GM21576 (cell line): ENCODE results near the gene HNRNPD.
A peak's percentile ranks its signal among the peaks of the same experiment; 100 is the strongest.
"Not testable (repeated sequence)": the region's sequence is repeated elsewhere in the genome, so short reads cannot be mapped to it uniquely, and the experiment has no call there.

Experiments
- ATAC-seq: cut with Tn5 transposase; IDR thresholded peaks from one replicate; pipeline ENCODE4 v1.9.1; 2021; ENCODE audit warnings: mild to moderate bottlenecking, moderate library complexity; ENCODE audit not compliant: unreplicated experiment

Gene HNRNPD, protein sequence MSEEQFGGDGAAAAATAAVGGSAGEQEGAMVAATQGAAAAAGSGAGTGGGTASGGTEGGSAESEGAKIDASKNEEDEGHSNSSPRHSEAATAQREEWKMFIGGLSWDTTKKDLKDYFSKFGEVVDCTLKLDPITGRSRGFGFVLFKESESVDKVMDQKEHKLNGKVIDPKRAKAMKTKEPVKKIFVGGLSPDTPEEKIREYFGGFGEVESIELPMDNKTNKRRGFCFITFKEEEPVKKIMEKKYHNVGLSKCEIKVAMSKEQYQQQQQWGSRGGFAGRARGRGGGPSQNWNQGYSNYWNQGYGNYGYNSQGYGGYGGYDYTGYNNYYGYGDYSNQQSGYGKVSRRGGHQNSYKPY

DNA sequence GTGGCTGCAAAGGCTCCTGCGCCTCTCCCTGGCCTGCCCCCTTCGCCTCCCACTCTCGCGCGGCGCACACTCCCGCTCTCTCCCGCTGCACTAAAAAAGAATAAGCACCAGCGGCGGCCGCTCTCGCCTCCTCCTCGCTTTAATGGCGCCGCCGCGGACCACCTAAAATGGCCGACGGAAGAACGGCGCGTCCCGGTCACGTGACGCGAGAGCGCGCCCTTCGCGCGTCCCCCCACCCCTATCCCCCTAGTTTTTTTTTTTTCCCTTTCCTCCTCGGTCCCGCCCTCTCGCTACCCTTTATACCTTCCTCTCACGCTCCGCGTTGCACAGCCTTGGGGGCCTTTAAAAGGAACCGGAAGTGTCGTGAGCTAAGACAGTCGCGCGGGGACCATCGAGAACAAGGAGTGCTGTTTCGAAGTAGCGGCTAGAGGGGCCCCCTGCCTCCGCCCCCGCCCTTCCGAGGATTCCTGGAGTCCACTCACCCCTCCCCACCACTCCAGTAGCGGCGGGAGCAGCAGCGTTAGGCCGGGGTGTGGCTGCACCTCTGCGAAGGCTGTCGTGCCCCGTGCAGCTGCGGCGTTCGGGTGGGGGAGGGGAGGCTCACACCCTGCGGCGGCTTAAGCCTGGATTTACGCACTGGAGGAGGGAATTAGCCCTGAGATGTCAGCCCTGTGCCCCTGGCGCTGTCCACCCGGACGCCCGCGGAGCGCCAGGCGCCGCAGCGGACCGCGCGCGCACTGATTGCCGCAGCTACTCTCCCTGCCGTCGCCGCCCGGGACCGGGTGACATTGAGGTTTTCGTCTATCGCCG is at the start of gene HNRNPD:
Gene HNRNPD (minus strand): TSS at position 176 of the 810 bp plus-strand sequence. CDS start 313 bp downstream, outside the sequence.
- peak; percentile 90 for ATAC-seq

- ATAC-seq: no peak
These were observed 48.8 kb upstream of the HNRNPD start for GRCh38 chr4:82422616-82423015.

DNA sequence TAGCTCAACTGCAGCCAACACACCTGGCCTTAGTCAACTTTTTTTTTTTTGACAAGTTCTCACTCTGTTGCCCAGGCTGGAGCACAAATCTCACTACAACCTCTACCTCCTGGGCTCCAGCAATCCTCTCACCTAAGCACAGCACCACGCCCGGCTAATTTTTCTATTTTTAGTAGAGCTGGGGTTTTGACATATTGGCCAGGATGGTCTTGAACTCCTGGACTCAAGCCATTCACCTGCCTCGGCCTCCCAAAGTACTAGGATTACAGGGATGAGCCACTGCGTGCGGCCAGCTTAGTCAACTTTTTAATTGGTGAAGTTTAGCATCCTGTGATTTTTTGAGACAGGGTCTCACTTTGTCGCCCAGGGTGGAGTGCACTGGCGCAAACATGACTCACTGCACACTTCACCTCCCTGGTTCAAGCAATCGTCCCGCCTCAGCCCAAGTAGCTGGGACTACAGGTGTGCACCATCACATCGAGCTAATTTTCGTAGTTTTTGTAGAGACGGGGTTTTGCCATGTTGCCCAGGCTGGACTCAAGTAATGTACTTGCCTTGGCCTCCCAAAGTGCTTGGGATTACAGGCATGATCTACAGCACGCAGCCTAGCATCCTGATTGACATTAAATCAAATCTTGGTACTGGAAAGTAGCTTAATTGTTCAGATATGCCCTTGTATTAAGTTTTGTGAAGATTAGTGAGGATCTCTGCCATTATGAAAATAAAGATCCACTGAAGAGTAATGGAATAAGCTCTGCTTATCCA is 48.2 kb upstream of the HNRNPD start:
- no peak for ATAC-seq

- no peak for ATAC-seq
These were observed 45.7 kb upstream of the HNRNPD start for GRCh38 chr4:82419451-82419850.

GRCh38 chr4:82415922-82416365 is 42.2 kb upstream of the HNRNPD start:
- no peak for ATAC-seq

- not testable (repeated sequence) for ATAC-seq
These were observed 41.3 kb upstream of the HNRNPD start for GRCh38 chr4:82415061-82415460.

- no peak for ATAC-seq
These were observed 29.9 kb upstream of the HNRNPD start for GRCh38 chr4:82403725-82404124.

DNA sequence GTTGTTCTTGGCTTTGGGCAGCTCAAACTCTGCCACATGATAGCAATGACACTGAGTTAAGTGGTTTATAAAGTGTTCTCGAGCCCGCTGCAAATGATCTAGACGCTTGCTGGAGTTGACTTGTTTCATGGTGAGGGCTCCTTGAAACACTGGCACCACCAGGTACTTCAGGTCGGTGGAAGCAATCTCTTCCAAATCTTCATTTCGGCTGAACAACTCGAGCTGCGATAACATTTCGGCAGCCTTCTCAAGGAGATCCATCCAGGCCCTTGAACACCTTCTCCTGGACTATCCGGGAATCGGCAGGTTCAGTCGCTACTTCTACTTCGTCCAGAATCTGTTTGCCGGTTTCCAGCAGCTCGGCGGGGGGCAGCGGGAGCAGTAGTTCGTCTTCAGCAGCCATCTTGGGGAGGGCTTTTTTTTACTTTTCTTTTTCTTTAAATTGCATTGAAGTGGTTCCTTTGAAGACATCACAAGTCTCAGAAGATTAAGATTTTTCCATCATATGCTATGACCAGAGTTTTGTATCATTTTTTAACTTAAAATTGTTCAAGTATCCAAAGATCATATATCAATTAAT is 28.5 kb upstream of the HNRNPD start:
- ATAC-seq: no peak

- no peak for ATAC-seq
These were observed 27.8 kb upstream of the HNRNPD start for GRCh38 chr4:82401600-82401999.

DNA sequence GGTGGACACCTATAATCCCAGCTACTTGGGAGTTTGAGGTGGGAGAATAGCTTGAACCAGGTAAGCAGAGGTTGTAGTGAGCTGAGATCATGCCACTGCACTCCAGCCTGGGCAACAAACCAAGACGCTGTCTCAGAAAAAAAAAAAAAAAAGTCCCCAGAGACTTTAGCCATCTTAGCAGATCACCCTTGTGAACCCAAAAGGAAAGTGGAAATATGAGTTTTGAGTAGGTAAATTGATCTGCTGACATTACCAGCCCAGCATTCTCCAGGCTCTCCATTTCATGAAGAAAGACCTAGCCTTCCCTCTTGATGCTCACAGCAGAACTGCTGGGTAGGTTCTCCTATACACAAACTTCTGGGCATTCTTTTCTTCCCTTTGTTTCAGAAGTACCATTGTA is 24.5 kb upstream of the HNRNPD start:
- ATAC-seq: no peak

GRCh38 chr4:82397527-82397926 is 23.7 kb upstream of the HNRNPD start:
- ATAC-seq: no peak

DNA sequence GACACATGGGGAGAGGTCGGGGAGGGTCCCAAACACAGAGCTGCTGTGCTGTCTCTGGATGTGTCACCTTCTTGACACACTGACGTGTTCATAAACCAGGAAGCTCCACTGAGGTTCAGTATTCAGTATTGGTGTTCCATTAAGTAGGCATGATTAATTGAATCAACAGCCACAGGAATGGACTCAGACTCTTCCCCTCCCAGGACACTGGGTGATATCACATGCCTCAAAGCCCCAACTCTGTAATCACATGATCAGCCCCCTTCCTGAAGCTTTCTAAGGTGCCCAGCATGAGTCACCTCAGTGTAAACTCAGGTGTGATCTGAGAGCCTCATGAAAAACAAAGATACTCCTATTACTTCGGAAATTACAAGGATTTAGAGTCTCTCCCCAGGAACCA is 21.1 kb upstream of the HNRNPD start:
- ATAC-seq: no peak

- not testable (repeated sequence) for ATAC-seq
These were observed 16.3 kb upstream of the HNRNPD start for GRCh38 chr4:82390061-82390460.

DNA sequence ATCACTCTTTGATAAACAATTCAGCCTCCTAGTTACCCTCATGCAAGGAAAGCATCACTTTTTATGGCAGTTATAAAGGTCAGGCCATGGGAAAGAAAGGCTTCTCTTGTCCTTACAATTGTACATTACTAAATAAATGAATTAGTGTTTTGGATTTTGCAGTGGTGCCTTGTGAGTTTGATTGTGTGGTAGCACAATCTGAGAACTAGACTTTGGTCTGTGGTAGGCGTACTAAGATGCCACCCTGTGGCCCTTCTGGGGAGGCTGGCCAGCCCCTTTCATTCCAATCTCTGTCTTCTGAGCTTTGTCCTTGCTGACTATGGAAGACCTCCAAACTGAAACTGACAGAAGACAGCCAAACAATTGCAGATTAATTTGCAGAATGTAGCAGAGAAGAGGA is 14.6 kb upstream of the HNRNPD start:
- no peak for ATAC-seq

GRCh38 chr4:82386312-82386711 is 12.5 kb upstream of the HNRNPD start:
- ATAC-seq: not testable (repeated sequence)

GRCh38 chr4:82382751-82383150 is 9.0 kb upstream of the HNRNPD start:
- ATAC-seq: no peak

DNA sequence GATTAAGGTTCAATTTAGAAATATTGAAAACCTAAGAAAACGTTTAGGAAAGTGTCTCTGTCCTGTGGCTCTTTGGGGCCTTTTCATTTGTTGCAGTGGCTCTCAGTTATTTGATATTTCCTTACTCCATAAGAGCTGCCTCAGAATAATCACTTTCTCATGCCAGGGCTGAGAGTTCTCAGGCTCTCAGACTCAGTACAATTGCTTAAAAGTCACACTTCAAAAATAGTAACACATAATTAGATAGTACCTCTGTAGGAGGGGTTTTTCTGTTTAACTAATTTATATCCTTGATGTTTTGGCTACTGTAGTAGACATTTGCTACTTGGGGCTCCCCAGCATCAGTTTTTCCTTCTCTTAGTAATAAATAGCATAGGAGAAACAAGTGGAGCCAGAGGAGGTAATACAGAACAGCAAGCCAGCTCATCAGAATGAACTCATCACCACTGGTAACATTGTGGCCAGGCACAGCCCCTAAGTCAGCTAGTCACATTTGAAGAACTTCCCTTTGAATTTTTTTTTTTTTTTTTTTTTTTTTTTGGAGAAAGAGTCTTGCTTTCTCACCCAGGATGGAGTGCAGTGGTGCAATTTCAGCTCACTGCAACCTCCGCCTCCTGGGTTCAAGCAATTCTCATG is 8.0 kb upstream of the HNRNPD start:
- no peak for ATAC-seq

DNA sequence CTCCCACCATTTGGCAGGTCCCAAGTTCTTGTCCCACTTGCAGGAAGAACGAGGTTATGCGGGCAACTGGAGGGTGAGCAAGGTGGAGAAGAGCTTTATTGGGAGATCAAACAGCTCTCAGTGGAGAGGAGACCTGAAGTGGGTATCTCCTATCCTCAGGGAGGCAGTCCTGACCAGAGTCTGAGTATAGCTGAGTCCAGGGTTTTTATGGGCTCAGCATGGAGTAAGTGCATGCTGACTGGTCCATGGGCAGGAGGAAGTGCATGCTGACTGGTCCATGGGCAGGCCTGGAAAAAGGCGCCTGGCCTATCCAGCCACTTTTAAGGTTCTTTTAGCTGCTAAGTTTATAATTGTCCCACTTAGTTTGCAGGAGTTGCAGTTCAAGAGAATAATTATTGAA is 7.4 kb upstream of the HNRNPD start:
- ATAC-seq: no peak

- no peak for ATAC-seq
These were observed 7.0 kb upstream of the HNRNPD start for GRCh38 chr4:82380831-82381230.

DNA sequence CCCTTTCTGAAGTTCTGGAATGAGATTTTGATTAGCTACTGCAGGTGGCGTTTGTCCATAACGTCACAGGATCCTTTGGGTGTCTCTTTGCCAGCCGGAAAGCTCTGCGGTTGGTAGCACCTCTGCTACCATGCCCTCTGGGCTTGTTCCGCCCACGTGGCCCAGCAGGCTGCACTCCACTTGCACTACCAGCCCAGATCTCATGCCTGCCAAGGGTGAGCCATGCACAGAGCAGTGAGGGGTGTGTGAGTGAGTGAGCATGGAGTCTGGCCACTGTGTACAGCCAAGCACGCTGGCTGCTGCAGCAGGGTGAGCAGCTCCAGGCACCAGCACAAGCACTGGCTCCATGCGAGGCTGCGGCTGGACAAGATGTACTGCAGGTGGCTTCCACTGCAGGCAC is 6.6 kb upstream of the HNRNPD start:
- no peak for ATAC-seq
